GM19372 (cell line): ENCODE data around the gene SLTM.
"Not testable (repeated sequence)": the region's sequence is repeated elsewhere in the genome, so short reads cannot be mapped to it uniquely, and the experiment has no call there.

Experiments
- ATAC-seq: cut with Tn5 transposase; IDR thresholded peaks from one replicate; pipeline ENCODE4 v1.9.1; 2021; ENCODE audit warnings: mild to moderate bottlenecking, low read depth, moderate library complexity; ENCODE audit not compliant: unreplicated experiment

The SLTM gene

GRCh38 chr15:58880320-58880719 lies 53.2 kb downstream of the SLTM start:
- no peak for ATAC-seq

DNA sequence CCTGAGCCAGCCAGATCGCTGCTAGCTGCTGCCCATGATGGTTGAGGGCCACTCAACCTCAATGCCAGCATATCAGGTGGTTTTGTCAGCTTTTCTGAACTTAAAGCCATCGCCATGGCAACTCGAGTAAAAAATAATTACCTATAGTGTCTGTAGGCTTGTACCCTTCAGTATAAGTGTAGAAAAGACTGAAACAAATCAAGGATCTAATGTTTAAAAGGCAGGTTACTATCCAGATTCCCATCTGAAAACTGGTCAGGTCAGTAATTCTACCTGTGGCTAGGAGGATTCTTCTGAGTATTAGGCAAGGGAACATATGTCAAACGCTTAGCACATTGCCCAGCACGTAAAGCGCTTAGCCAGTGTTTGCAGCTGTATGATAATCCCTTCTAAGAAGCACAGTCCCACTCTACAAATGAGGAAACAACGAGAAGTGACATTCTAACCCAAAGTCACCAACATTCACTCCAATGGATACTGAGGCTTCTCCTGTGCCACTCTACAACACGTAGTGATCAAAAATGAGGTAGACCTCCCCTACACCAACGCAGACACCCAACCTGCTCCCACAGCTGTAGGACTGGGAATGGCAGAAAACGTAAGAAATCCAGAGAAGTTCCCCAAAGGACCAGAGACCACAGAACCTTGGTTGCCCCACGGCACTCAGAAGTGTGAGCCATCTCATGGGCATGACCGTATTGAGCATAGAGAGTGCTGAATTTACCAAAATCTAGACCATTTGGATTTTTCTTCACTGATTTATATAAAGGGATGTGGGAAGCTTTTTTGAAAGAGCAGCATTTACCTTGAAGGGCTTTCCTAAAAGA lies 55.3 kb downstream of the SLTM start:
- no peak for ATAC-seq

DNA sequence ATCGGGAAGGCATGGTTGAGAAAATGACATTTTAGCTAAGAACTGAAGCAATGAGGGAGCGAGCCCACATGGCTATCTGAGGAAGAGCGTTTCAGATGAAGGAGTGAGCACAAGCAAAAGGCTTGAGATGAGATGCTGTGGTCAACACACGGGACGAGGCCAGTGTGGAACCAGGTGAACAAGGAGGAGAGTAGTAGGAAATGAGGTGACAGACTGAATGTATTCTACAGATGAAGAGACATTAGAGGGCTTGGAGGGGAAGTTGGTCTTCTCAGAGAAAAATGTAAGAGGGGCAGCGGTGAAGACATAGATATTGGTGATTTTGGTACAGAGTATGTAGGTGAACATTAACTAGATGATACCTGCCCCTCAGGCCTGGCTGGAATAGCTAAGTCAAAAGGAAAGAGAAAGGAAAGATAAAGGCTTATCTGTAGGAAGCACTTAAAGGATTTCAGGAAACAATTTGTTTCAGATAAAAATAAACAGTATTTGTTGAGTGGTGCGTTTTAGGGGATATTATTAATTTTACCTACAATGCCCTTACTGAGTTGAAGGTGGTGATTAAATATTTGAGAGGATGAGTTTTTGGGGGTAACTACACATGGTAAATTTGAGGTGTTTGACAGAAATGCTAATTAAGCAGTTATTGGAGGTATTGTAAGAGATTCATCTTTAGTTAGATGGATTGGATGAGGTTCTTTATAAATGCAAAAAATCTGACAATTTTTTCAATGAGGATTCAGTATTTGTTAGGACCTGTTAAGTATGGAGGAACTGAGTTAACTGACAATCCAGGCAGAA lies 57.0 kb downstream of the SLTM start:
- ATAC-seq, result no peak

GRCh38 chr15:58875343-58875742 lies 58.1 kb downstream of the SLTM start:
- no peak for ATAC-seq

DNA sequence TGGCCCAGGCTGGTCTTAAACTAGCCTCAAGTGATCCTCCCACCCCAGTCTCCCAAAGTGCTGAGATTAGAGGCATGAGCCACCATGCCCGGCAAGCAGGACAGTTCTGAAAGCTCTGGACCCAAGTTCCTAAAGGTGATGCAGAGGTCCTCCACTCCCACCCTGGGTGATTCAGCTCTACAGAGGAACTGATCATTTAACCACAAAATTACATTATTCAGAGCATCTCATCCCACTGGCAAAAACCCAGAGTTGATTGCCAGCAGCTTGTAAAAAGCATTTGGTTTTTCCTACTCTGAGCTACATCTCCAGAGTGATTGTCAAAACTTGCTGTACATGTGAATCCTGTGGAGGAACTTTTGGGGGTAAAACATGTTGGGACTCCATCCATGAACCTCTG lies 60.2 kb downstream of the SLTM start:
- ATAC-seq, result no peak

GRCh38 chr15:58870451-58870850 lies 63.0 kb downstream of the SLTM start:
- no peak for ATAC-seq

DNA sequence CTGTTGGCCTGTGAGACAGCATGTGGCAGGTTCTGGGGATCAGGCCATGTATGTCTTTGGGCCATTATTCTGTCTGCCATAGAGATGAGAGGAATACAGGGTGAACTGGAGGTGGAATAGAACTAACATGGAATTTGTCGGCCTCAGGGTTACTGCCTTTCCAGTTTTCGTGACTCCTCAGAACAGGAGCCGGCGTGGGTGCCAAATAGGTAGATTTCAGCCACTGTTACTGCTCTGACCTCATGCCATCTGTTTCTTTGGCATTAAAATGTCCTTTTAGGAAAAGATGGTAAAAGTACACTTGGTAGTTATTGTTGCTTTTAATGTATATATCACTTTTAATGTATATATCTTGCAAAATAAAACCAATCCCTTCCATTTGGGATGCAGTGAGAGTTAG lies 65.6 kb downstream of the SLTM start:
- ATAC-seq, result no peak

DNA sequence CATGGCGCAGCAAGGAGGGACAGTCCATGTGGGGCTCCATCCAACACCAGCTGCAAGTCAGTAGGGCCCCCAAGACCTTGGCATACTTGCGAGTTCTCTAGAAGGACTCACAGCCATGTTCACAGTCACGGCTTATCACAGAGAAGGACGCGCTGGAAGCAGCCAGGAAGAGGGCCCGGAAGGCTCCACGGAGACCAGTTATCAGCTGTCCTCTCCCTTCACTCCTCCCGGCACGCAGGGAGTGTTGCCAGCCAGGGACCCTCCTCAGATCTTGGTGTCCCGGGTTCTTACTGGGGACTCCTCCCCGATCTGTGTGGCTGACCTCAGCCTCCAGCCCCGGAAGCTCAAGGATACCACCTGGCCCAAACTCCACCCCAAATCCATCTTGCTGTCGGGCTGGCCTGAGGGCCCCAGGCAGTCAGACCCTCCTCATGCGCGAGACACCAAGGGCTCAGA lies 68.0 kb downstream of the SLTM start:
- no peak for ATAC-seq

DNA sequence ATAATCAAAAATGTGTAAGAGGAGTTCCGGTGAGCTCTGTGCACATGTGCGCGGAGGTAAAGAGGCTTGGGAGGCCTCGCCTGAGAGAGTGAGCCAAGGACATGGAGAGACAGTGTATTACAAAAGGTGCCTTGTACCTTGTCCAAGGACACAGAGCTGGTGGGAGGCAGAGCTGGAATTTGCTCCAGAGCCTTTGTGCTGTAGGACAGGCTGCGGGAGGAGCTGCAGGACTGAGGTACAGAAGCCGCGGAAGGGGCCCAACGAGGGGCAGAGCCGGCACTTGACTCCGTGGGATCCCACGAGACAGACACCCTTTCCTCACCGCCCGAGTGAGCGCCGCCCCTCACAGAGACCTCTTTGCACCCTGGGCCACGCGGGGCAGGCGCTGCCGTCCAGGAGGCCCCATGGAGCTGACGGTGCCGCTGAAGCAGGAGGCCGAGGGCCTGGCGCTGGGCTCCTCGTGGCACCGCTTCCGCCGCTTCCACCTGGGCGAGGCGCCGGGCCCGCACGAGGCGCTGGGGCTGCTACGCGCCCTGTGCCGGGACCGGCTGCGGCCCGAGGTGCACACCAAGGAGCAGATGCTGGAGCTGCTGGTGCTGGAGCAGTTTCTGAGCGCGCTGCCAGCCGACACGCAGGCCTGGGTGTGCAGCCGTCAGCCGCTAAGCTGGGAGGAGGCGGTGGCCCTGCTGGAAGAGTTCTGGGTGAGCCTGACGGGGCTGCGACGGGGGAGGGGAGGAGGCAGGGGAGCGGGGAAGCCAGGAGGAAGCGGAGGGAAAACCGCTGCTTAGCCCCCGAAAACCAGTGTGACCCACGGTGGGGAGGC lies 68.7 kb downstream of the SLTM start:
- ATAC-seq, result no peak

DNA sequence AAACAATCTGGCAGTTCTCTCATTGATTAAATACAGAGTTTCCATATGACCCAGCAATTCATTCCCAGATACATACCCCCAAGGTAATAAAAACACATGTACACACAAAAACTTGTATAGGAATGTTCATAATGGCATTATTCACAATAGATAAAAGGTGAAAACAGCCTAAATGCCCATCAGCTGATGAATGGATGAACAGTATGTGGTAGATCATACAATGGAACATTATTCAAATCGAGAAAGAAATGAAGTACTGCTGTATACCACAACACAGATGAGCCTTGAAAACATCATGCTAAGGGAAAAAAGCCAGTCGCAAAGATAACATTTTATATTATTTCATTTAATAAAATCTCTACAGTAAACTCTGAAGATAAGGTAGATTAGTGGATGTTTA lies 71.2 kb downstream of the SLTM start:
- no peak for ATAC-seq

GRCh38 chr15:58856621-58857020 lies 76.9 kb downstream of the SLTM start:
- ATAC-seq, result not testable (repeated sequence)

DNA sequence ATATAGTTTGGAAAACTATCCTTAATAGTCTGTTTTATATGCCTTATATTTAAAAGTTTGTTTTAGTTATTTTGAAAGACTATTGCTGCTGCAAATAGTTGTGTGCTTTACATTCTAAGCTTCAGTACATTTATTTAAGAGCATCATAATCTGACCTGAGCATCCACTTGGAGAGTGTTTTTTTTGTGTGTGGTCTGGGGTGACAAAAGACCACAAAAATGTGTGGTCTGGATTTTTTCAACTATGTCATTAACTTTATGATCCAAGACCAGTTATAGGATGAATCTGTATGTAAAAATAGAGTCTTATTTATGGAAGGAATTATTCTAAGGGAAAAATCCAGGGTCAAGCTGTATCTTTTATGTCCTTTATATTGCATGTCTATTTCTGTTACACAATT lies 77.4 kb downstream of the SLTM start:
- ATAC-seq, result no peak

GRCh38 chr15:58854593-58854992 lies 78.9 kb downstream of the SLTM start:
- ATAC-seq, result no peak

DNA sequence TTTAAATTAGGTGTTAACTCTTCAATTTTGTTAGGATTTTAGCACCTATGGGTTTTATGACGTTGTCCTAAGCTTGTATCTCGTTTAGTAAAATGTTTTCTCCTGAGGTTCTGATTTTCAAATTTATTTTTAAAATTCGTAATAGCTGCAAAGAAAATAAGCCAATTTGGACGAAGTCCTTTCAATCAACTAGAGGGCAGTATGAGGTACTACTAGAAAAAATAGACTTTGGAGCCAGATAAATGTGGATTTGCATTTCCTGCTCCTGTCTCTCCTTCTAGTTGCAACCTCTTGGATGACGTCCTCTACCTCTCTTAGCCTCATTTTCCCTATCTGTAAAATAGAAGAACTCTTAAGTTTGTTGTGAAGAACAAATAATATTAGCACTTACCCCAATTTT lies 81.1 kb downstream of the SLTM start:
- ATAC-seq, result no peak

DNA sequence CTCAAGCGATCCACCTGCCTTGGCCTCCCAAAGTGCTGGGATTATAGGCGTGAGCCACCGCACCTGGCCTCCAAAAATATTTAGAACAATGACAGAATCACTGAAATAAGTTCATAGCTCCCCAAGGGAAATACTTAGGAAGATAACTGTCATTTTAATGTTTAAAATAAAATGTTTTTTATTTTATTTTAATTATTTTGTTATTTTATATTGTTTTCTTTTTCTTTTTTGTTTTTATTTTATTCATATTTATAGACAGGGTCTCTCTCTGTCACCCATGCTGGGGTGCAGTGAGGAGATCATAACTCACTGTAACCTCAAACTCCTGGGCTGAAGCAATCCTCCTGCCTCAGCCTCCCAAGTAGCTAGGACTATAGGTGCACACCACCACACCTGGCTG lies 82.3 kb downstream of the SLTM start:
- not testable (repeated sequence) for ATAC-seq

DNA sequence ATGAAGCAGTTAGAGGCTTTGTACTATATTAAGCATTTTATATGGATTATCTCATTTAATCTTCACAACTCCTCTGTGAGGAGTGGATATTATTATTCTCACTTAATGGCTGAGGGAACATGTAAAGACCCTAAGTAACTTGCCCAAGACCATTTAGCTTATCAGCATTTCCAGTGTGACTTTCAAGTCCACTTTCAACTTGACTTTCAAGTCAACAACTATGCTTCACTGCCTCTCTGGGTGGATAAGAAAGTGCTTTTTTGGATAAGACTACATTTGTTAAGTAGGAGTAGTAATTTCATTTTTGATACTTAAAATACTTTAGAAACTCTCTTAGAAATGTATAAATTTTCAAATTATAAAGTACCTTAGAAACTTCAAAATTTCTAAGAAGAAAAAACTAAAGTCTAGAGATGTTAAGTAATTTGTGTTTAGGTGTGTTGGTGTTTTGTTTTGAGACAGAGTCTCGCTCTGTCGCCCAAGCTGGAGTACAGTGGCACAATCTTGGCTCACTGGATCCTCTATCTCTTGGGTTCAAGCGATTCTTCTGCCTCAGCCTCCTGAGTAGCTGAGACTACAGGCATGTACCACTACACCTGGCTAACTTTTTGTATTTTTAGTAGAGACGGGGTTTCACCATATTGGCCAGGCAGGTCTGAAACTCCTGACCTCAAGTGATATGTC lies 90.6 kb downstream of the SLTM start:
- no peak for ATAC-seq

GRCh38 chr15:58840048-58840447 lies 93.4 kb downstream of the SLTM start:
- ATAC-seq, result no peak

DNA sequence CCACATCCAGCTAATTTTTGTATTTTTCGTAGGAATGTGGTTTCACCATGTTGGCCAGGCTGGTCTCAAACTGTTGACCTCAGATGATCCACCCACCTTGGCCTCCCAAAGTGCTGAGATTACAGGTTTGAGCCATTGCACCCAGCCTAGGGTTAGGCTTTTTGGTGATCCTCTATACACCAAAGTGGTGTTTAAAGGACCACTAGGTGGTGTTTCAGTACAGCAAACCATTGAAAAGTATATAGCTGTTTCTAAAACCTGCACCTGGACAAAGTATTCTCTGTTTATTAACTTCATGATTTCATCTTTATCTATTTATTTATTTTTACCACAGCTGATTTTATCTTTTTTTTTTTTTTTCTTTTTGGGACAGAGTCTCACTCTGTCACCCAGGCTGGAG lies 94.0 kb downstream of the SLTM start:
- ATAC-seq, result no peak

DNA sequence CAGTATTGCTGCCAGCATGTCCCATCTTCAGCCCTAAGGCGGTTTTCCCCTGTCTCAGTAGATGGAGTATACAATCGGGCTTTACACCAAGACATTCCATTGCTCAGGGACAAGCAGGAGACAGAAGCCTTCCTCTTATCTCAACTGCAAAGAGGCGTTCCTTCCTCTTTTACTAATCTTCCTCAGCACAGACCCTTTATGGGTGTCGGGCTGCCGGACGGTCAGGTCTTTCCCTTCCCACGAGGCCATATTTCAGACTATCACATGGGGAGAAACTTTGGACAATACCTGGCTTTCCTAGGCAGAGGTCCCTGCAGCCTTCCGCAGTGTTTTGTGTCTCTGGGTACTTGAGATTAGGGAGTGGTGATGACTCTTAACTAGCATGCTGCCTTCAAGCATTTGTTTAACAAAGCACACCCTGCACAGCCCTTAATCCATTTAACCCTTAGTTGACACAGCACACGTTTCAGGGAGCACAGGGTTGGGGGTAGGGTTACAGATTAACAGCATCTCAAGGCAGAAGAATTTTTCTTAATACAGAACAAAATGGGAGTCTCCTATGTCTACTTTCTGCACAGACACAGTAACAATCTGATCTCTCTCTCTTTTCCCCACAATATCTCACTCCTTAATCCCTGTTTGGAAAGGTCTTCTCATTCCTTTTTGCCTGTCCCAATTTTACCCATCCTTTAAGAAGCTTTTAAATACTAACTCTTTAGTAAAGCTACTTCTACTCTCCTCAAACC lies 99.6 kb downstream of the SLTM start:
- not testable (repeated sequence) for ATAC-seq

DNA sequence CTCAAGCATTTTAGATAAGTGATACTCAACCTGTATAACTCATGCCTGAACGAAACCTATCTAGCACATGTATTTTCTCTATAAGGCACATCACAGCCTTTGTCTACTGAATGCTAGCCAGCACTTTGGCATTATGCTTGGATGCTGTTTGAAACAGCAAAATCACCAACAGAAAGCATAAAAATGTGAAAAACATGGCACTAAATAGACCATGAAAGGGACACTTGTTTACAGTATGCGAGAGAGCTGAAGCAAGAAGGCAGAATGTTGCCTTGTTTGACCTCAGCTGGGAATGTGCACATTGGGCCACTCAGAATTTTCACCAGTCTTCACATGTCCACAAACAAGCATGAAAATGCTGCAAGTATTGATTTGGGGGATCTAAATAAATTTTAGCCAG lies 102.9 kb downstream of the SLTM start:
- no peak for ATAC-seq
